Measurements from ENCODE around the gene DTX1.
A peak's percentile ranks its signal among the peaks of the same experiment; 100 is the strongest.

The DTX1 gene

GRCh38 chr12:113127791-113128199 lies 71.3 kb downstream of the DTX1 start:
- Histone ChIP-seq H3K4me3 (ENCODE audit: low read length) (no peak overlapping the region), H3K9me3 (ENCODE audit: control insufficient read depth, low read length) (peaks cover 6% of the 10 kb centered on the region), H3K9ac (ENCODE audit: low read length) (no peak overlapping the region), H3K4me1 (ENCODE audit: control insufficient read depth, insufficient read depth, low read length) (no peaks in the 10 kb centered on the region), H3K27me3 (replicated peaks; ENCODE audit: control insufficient read depth, insufficient read depth, low read length) (peaks cover 36% of the 10 kb centered on the region), H3K36me3 (ENCODE audit: control insufficient read depth, insufficient read depth, low read length, severe bottlenecking) (no peaks in the 10 kb centered on the region)
- DNase-seq (ENCODE audit: low read depth), result no peak

GRCh38 chr12:113128802-113129663 lies 72.5 kb downstream of the DTX1 start:
- Histone ChIP-seq H3K27me3 (replicated peaks; ENCODE audit: control insufficient read depth, insufficient read depth, low read length) (peaks cover 42% of the 10 kb centered on the region), H3K9me3 (ENCODE audit: control insufficient read depth, low read length) (no peaks in the 10 kb centered on the region), H3K4me3 (ENCODE audit: low read length) (no peak overlapping the region), H3K4me1 (ENCODE audit: control insufficient read depth, insufficient read depth, low read length) (no peaks in the 10 kb centered on the region), H3K9ac (ENCODE audit: low read length) (no peak overlapping the region), H3K36me3 (ENCODE audit: control insufficient read depth, insufficient read depth, low read length, severe bottlenecking) (no peaks in the 10 kb centered on the region)
- DNase-seq (ENCODE audit: low read depth), result no peak

- H3K36me3 ChIP-seq (ENCODE audit: control insufficient read depth, insufficient read depth, low read length, severe bottlenecking), result no peaks in the 10 kb centered on the region
- no peak for DNase-seq (ENCODE audit: low read depth)
- H3K9ac ChIP-seq (ENCODE audit: low read length), result no peak overlapping the region
- peaks cover 48% of the 10 kb centered on the region for H3K27me3 ChIP-seq (replicated peaks; ENCODE audit: control insufficient read depth, insufficient read depth, low read length)
- H3K4me1 ChIP-seq (ENCODE audit: control insufficient read depth, insufficient read depth, low read length), result no peaks in the 10 kb centered on the region
- H3K4me3 ChIP-seq (ENCODE audit: low read length), result no peak overlapping the region
- no peaks in the 10 kb centered on the region for H3K9me3 ChIP-seq (ENCODE audit: control insufficient read depth, low read length)
These were observed 73.3 kb downstream of the DTX1 start for GRCh38 chr12:113129664-113130456.

GRCh38 chr12:113130457-113131135 lies 74.1 kb downstream of the DTX1 start:
- Histone ChIP-seq H3K4me1 (ENCODE audit: control insufficient read depth, insufficient read depth, low read length) (no peaks in the 10 kb centered on the region), H3K4me3 (ENCODE audit: low read length) (no peak overlapping the region), H3K36me3 (ENCODE audit: control insufficient read depth, insufficient read depth, low read length, severe bottlenecking) (no peaks in the 10 kb centered on the region), H3K9me3 (ENCODE audit: control insufficient read depth, low read length) (no peaks in the 10 kb centered on the region), H3K27me3 (replicated peaks; ENCODE audit: control insufficient read depth, insufficient read depth, low read length) (peaks cover 48% of the 10 kb centered on the region), H3K9ac (ENCODE audit: low read length) (no peak overlapping the region)
- peak; percentile 44 for DNase-seq (ENCODE audit: low read depth)

- Histone ChIP-seq H3K27me3 (replicated peaks; ENCODE audit: control insufficient read depth, insufficient read depth, low read length) (peaks cover 57% of the 10 kb centered on the region), H3K9me3 (ENCODE audit: control insufficient read depth, low read length) (no peaks in the 10 kb centered on the region), H3K9ac (ENCODE audit: low read length) (no peak overlapping the region), H3K36me3 (ENCODE audit: control insufficient read depth, insufficient read depth, low read length, severe bottlenecking) (no peaks in the 10 kb centered on the region), H3K4me1 (ENCODE audit: control insufficient read depth, insufficient read depth, low read length) (no peaks in the 10 kb centered on the region), H3K4me3 (ENCODE audit: low read length) (no peak overlapping the region)
- DNase-seq (ENCODE audit: low read depth), result no peak
These were observed 75.0 kb downstream of the DTX1 start for GRCh38 chr12:113131556-113131955.

GRCh38 chr12:113133036-113133435 lies 76.5 kb downstream of the DTX1 start:
- Histone ChIP-seq H3K9ac (ENCODE audit: low read length) (no peak overlapping the region), H3K36me3 (ENCODE audit: control insufficient read depth, insufficient read depth, low read length, severe bottlenecking) (no peaks in the 10 kb centered on the region), H3K9me3 (ENCODE audit: control insufficient read depth, low read length) (no peaks in the 10 kb centered on the region), H3K27me3 (replicated peaks; ENCODE audit: control insufficient read depth, insufficient read depth, low read length) (peaks cover 53% of the 10 kb centered on the region), H3K4me1 (ENCODE audit: control insufficient read depth, insufficient read depth, low read length) (no peaks in the 10 kb centered on the region), H3K4me3 (ENCODE audit: low read length) (no peak overlapping the region)
- no peak for DNase-seq (ENCODE audit: low read depth)

- no peaks in the 10 kb centered on the region for H3K4me1 ChIP-seq (ENCODE audit: control insufficient read depth, insufficient read depth, low read length)
These were observed 77.1 kb downstream of the DTX1 start for GRCh38 chr12:113133666-113134065.

GRCh38 chr12:113134071-113134470 lies 77.5 kb downstream of the DTX1 start:
- no peak for DNase-seq (ENCODE audit: low read depth)
- H3K4me3 ChIP-seq (ENCODE audit: low read length), result no peak overlapping the region
- H3K36me3 ChIP-seq (ENCODE audit: control insufficient read depth, insufficient read depth, low read length, severe bottlenecking), result no peaks in the 10 kb centered on the region
- H3K4me1 ChIP-seq (ENCODE audit: control insufficient read depth, insufficient read depth, low read length), result no peaks in the 10 kb centered on the region
- no peaks in the 10 kb centered on the region for H3K9me3 ChIP-seq (ENCODE audit: control insufficient read depth, low read length)
- no peak overlapping the region for H3K9ac ChIP-seq (ENCODE audit: low read length)
- peaks cover 43% of the 10 kb centered on the region for H3K27me3 ChIP-seq (replicated peaks; ENCODE audit: control insufficient read depth, insufficient read depth, low read length)

More at GRCh38 chr12:113133666-113134065, 77.1 kb downstream of the DTX1 start:
- Histone ChIP-seq H3K36me3 (ENCODE audit: control insufficient read depth, insufficient read depth, low read length, severe bottlenecking) (no peaks in the 10 kb centered on the region), H3K9ac (ENCODE audit: low read length) (no peak overlapping the region), H3K4me3 (ENCODE audit: low read length) (no peak overlapping the region), H3K9me3 (ENCODE audit: control insufficient read depth, low read length) (no peaks in the 10 kb centered on the region), H3K27me3 (replicated peaks; ENCODE audit: control insufficient read depth, insufficient read depth, low read length) (peaks cover 47% of the 10 kb centered on the region)
- no peak for DNase-seq (ENCODE audit: low read depth)

GRCh38 chr12:113134521-113134951 lies 78.0 kb downstream of the DTX1 start:
- peaks cover 39% of the 10 kb centered on the region for H3K27me3 ChIP-seq (replicated peaks; ENCODE audit: control insufficient read depth, insufficient read depth, low read length)
- no peak overlapping the region for H3K4me3 ChIP-seq (ENCODE audit: low read length)
- no peak overlapping the region for H3K9ac ChIP-seq (ENCODE audit: low read length)
- no peaks in the 10 kb centered on the region for H3K36me3 ChIP-seq (ENCODE audit: control insufficient read depth, insufficient read depth, low read length, severe bottlenecking)
- no peak for DNase-seq (ENCODE audit: low read depth)
- H3K9me3 ChIP-seq (ENCODE audit: control insufficient read depth, low read length), result no peaks in the 10 kb centered on the region
- no peaks in the 10 kb centered on the region for H3K4me1 ChIP-seq (ENCODE audit: control insufficient read depth, insufficient read depth, low read length)

GRCh38 chr12:113135178-113136127 lies 78.9 kb downstream of the DTX1 start, which contains the start of gene RASAL1:
TSS of gene RASAL1 (minus strand) at chr12:113135761. CDS start at chr12:113135462, 299 bp downstream.
- DNase-seq (ENCODE audit: low read depth), result no peak
- Histone ChIP-seq H3K4me1 (ENCODE audit: control insufficient read depth, insufficient read depth, low read length) (no peaks in the 10 kb centered on the region), H3K9ac (ENCODE audit: low read length) (no peak within 1 kb of the TSS), H3K9me3 (ENCODE audit: control insufficient read depth, low read length) (no peaks in the 10 kb centered on the region), H3K36me3 (ENCODE audit: control insufficient read depth, insufficient read depth, low read length, severe bottlenecking) (no peaks in the 10 kb centered on the region), H3K4me3 (ENCODE audit: low read length) (no peak within 1 kb of the TSS), H3K27me3 (replicated peaks; ENCODE audit: control insufficient read depth, insufficient read depth, low read length) (peaks cover 36% of the 10 kb centered on the region)
